Fibroblast of skin of right quadriceps (primary cell): ENCODE data around the gene FIBCD1.

Experiments used
- DNase-seq: peaks from one replicate; pipeline ENCODE4 v3.0.0-alpha.2; 2013

The FIBCD1 gene

GRCh38 chr9:130893341-130894101 is 45.5 kb downstream of the FIBCD1 start:
- DNase-seq: no peak

GRCh38 chr9:130892477-130893304 is 46.4 kb downstream of the FIBCD1 start:
- DNase-seq: no peak

DNA sequence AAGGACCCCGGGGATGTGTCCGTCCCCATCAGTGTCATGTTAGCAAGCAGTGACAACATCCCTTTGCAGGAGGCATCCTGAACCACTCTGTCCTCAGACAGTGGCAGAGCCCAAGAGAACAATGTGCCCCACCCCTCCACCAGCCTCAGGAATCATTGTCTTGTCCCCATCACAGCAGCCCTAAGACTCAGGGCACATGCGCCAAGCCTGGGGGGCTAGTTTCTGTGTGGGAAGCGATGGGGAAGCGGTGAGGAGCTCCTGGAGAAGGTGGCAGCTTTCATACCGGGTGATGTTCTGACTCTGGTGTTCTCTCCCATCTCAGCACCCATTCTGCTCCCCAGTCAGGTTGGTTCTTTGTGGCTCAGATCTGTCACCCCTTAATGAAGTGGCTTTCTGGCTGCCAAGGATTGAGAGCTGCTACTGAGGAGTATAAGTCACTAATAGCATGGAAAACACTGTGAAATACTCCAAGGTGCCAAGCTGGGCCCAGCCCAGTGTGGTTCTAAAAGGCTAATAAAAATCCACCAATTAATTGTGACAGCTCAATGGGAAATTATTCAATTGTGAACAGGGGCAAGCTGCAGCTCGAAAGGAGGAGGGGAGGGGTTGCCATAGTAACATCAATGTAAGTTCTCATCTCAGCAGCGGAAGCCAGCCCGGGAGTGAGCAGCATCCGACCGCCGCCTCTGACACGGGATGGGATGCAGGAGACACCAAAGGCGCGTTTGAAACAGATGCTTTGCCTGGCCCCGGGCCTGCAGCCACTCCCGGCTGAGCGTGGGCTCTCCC is 47.2 kb downstream of the FIBCD1 start:
- no peak for DNase-seq

DNA sequence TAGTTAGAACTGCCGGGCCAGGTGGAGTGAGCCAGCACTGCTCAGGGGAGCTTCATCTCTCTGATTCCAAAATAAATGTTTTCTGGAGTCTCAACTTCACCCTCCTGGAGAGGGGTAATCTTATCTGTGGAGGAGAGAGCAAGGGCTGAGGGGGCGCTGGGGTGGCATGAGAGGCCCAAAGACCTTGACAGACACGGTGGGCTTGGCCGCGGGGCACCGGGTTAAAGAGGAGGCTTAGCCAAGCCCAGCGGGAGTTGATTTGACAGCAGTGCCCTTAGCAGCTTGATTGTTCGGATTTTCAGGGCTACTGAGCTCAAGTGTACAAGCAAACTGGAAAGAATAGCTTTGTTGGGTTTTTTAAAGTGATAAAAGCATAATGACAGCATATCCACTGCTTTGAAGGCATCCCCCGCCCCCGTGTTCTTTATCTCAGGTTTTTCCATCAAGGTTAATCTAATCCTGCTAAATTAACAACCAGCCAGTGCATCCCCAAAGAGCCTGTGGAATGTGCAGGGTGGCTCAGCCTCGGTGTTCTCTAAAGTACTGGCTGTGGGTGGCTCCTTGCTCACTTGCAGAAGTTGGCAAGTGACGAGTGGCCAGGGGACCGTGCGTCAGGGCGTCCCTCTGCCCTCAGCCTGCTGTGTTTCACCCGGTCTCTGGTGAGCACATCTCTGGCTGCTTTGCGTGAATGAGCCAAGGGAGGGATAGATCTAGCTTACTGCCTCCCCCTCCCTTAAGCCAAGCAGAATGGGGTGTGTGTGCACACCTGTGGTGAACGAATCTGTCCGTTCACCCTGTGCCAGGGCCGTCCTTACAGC is 48.0 kb downstream of the FIBCD1 start:
- DNase-seq: no peak

DNA sequence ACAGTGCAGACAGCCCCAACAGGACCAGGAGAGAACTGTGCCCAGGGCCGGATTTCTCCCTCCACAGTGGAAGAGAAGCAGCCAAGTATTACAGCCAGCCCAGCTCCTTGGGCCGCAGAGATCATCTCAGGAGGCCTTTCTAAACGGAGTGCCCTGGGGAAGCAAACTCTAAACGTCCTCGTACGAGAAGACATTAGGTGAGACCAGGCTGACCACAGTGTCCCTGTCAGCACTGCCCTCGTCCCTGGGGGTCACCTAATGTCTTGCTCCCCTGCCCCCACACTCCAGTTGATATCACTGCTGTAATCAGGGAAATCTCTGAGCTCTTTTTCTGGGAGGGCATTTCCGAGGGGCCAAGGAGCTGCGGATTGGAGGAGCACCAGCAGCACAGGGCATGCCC is 48.9 kb downstream of the FIBCD1 start:
- no peak for DNase-seq

DNA sequence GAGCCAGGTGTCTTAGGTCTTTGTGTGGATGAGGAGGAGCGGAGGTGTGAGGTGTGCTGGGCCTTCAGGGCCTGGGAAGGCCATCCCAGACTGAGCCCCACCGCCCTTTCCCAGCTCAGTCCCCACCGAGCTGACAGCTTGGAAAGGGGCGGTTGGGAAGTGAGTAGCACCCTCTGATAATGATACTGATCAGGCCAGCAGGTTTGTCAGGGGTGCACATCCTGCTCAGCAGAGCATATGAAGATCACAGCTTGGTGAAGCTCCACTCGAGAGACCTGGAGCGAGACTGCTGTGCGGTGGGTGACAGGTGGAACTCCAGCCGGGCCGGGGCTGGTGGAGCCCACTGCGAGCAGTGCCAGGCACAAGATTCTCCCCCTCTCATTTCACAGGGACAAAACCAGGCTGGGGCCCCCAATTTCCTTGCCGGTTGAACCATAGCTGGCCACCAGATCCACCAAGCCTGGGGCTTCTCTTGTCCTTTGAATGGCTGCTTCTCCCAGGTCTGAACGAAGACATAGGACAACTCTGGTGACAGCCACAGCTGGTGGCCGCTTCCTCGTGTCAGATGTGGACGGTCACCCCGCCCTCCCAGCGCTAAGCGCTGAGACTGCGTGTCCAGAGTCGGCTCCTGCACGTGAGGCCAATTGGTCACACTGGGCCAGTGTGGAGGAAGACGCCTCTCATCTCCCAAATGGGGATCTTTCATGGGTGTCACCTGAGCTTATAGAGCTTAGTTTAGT is 50.7 kb downstream of the FIBCD1 start:
- no peak for DNase-seq

- no peak for DNase-seq
These were observed 51.4 kb downstream of the FIBCD1 start for GRCh38 chr9:130887494-130888144.

DNA sequence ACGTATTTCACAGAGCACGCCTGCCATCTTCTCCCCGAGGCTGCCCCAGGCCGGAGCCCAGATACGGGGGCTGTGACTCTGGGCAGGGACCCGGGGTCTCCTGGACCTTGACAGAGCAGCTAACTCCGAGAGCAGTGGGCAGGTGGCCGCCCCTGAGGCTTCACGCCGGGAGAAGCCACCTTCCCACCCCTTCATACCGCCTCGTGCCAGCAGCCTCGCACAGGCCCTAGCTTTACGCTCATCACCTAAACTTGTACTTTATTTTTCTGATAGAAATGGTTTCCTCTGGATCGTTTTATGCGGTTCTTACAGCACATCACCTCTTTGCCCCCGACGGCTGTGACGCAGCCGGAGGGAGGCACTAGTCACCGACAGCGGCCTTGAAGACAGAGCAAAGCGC is 52.1 kb downstream of the FIBCD1 start:
- no peak for DNase-seq

- DNase-seq: no peak
These were observed 53.3 kb downstream of the FIBCD1 start for GRCh38 chr9:130885484-130886375.

DNA sequence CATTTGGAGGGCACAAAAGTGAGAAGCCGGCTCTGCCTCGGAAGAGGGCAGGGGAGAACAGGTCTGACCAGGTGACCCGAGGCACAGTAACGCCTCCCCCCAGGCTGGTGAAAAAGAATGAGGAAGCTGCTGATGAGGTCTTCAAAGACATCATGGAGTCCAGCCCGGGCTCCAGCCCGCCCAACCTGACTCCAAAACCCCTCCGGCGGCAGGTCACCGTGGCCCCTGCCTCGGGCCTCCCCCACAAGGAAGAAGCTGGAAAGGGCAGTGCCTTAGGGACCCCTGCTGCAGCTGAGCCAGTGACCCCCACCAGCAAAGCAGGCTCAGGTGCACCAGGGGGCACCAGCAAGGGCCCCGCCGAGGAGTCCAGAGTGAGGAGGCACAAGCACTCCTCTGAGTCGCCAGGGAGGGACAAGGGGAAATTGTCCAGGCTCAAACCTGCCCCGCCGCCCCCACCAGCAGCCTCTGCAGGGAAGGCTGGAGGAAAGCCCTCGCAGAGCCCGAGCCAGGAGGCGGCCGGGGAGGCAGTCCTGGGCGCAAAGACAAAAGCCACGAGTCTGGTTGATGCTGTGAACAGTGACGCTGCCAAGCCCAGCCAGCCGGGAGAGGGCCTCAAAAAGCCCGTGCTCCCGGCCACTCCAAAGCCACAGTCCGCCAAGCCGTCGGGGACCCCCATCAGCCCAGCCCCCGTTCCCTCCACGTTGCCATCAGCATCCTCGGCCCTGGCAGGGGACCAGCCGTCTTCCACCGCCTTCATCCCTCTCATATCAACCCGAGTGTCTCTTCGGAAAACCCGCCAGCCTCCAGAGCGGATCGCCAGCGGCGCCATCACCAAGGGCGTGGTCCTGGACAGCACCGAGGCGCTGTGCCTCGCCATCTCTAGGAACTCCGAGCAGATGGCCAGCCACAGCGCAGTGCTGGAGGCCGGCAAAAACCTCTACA is 54.2 kb downstream of the FIBCD1 start:
- DNase-seq: no peak

GRCh38 chr9:130884111-130884531 is 54.9 kb downstream of the FIBCD1 start:
- no peak for DNase-seq

GRCh38 chr9:130883479-130883878 is 55.6 kb downstream of the FIBCD1 start:
- no peak for DNase-seq

- no peak for DNase-seq
These were observed 56.3 kb downstream of the FIBCD1 start for GRCh38 chr9:130882696-130883225.

DNA sequence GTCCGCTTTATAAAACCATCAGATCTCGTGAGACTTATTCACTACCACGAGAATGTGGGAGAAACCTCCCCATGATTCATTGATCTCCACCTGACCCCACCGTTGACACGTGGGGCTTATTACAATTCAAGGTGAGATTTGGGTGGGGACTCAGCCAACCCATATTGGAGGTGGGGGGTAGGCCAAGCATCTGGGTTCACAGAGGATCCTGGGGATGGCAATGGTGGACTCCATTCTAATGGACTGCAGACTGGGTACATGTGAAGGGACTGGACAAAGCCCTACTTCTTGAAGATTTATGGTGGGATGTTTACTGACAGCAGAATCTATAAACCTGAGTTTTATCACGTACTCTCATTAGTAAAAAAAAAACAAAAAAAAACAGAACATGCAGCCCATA is 57.5 kb downstream of the FIBCD1 start:
- no peak for DNase-seq

DNA sequence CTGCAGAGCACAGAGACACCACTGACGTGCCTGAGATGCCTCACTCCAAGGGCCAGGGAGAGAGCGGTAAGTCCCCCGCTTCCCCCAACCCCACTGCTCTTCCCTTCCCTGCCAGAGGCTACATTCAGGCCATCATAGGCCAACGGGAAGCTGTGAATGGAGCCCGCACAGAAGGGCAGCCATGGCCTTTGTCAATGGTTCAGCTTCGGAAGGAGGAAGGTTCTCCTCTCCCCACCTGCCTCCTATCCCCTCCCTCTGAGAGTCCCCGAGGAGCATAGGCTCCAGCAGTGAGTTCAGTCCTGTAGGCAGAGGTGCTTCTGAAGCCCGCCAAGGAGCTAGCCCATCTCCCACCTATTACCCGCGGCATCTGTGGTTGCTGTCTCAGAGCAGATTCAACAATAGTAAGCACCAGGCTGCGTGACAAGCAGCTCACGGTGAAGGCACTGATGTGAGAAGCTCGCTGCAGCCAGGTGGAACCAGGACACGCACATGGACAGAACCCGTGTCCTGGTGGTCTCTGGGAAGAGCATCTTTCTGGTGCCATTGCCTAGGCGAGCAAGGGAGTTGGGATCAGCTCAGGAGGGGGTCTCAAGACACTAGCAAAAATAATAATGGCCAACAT is 58.3 kb downstream of the FIBCD1 start:
- DNase-seq: no peak

DNA sequence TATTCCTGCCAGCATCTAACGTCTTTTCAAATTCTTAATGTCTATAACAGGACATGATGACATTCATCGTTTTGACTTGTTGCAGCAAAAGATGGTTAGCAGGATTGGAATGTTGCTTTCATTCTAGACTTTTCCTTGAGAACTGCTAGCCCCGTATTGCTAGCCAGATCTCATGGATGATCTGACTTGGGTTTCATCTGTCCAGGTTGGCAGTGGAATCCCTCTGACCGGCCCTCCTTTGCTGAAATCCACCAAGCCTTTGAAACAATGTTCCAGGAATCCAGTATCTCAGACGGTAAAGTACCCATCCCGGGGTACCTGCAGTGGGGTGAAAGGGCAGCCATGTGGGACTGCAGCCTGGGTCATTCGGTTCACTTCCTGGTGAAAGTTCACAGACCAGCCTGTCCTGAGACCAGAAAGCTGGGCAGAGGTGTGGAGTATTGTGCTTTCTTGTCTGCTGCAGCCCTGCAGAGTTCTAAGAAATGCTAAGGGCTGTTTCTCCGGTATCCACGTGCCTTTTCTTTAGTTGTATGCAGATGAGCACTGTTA is 59.1 kb downstream of the FIBCD1 start:
- DNase-seq: no peak

DNA sequence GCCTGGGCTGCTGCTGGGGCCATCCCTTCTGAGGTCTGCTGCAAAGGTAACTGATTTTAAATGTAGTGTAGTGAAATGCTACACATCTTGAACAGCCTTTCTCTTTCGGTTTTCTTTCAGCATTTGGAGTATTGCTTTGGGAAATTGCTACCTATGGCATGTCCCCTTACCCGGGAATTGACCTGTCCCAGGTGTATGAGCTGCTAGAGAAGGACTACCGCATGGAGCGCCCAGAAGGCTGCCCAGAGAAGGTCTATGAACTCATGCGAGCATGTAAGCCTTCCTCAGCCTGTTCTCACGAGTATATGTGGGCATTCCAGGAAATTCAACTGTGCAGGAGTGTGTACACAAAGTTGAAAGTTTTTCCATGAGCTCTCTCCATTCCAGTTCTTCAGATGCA is 60.8 kb downstream of the FIBCD1 start:
- DNase-seq: no peak

GRCh38 chr9:130877300-130877699 is 61.7 kb downstream of the FIBCD1 start:
- DNase-seq: no peak
